Smooth muscle cell (in vitro differentiated cells): ENCODE results near the gene RELN. TPM values are rescaled to one million over a fixed set of nuclear protein-coding genes. Genes with fewer than 3 reads are reported as not detected.

Experiments used
- DNase-seq: peaks from one replicate; lab custom pipeline; 2025; ENCODE audit not compliant: unreplicated experiment; lab: John Stamatoyannopoulos, UW
- H2AFZ ChIP-seq: fragments of 200-600 bp; sonication (generic); 2 replicates; pipeline ENCODE4 v1.6.0; 2016; ENCODE audit warnings: antibody characterized with exemption, low read depth, mild to moderate bottlenecking
- H3F3A ChIP-seq: fragments of 200-600 bp; sonication (generic); 2 replicates; pipeline ENCODE4 v1.6.0; 2017; ENCODE audit warnings: antibody characterized with exemption, low read depth
- H3K27ac ChIP-seq: fragments of 200-600 bp; sonication (generic); 2 replicates; pipeline ENCODE4 v1.5.1; 2016; ENCODE audit warnings: low read depth, mild to moderate bottlenecking
- H3K27me3 ChIP-seq: fragments of 200-600 bp; sonication (generic); 2 replicates; pipeline ENCODE4 v1.6.1; 2016; ENCODE audit warnings: low read depth, mild to moderate bottlenecking
- H3K36me3 ChIP-seq: fragments of 200-600 bp; sonication (generic); 2 replicates; pipeline ENCODE4 v1.5.1; 2016; ENCODE audit warnings: low read depth
- H3K4me1 ChIP-seq: fragments of 200-600 bp; sonication (generic); 2 replicates; pipeline ENCODE4 v1.5.1; 2016; ENCODE audit warnings: low read depth
- H3K4me2 ChIP-seq: fragments of 200-600 bp; sonication (generic); 2 replicates; pipeline ENCODE4 v1.6.0; 2016; ENCODE audit warnings: mild to moderate bottlenecking
- H3K4me3 ChIP-seq: fragments of 200-600 bp; sonication (generic); 2 replicates; pipeline ENCODE4 v1.5.1; 2016; ENCODE audit warnings: mild to moderate bottlenecking
- H3K79me2 ChIP-seq: fragments of 200-600 bp; sonication (generic); 2 replicates; pipeline ENCODE4 v1.6.0; 2016; ENCODE audit warnings: low read depth, mild to moderate bottlenecking
- H3K9ac ChIP-seq: fragments of 200-600 bp; sonication (generic); 2 replicates; pipeline ENCODE4 v1.6.0; 2016; ENCODE audit warnings: low read depth
- H3K9me3 ChIP-seq: fragments of 200-600 bp; sonication (generic); replicated peaks from 2 replicates; pipeline ENCODE4 v1.5.1; 2016; ENCODE audit warnings: low read depth
- H4K20me1 ChIP-seq: fragments of 200-600 bp; sonication (generic); 2 replicates; pipeline ENCODE4 v1.6.0; 2016; ENCODE audit warnings: low read depth
- CTCF ChIP-seq: fragments of 200-600 bp; sonication (generic); IDR thresholded peaks from 2 replicates; pipeline ENCODE4 v1.5.1; 2017; ENCODE audit warnings: borderline replicate concordance, mild to moderate bottlenecking, antibody characterized with exemption; ENCODE audit not compliant: insufficient read depth, poor library complexity, severe bottlenecking
- WGBS: methylation state at CpG from one replicate; pipeline ENCODE4 v1.1.7; 2016; ENCODE audit warnings: low lambda C conversion rate; 5-methylcytosine and 5-hydroxymethylcytosine counted together
- polyA plus RNA-seq: library from polyadenylated mRNA; unstranded; fragments of >200 nt; fragmentation: Nextera tagmentation; extraction: Ambion mirVana; gene quantifications from 2 replicates; pipeline ENCODE4 v1.2.1, GENCODE V29; 2016
- total RNA-seq: library from RNA; depleted of rRNA; stranded (reverse); fragments of >200 nt; gene quantifications from 2 replicates; pipeline ENCODE4 v1.2.3, GENCODE V29; 2014

The RELN gene
- total and polyA plus RNA-seq, 2 experiments from 2014 or later: 0.90 TPM; not detected in 1

- WGBS: 85% methylated on average over 2 of the region's 2 CpGs
- Histone ChIP-seq H3K36me3 (no peaks in the 10 kb centered on the region), H3K9ac (no peak overlapping the region), H3K4me1 (no peaks in the 10 kb centered on the region), H3K4me2 (no peak overlapping the region), H2AFZ (no peak overlapping the region), H3K9me3 (no peaks in the 10 kb centered on the region), H3F3A (no peaks in the 10 kb centered on the region), H4K20me1 (no peaks in the 10 kb centered on the region), H3K79me2 (no peaks in the 10 kb centered on the region), H3K27ac (no peak overlapping the region), H3K4me3 (no peak overlapping the region), H3K27me3 (no peaks in the 10 kb centered on the region)
- DNase-seq: no peak
- TF ChIP-seq CTCF: no peak
These were observed 306.1 kb downstream of the RELN start for GRCh38 chr7:103683348-103683747.

DNA sequence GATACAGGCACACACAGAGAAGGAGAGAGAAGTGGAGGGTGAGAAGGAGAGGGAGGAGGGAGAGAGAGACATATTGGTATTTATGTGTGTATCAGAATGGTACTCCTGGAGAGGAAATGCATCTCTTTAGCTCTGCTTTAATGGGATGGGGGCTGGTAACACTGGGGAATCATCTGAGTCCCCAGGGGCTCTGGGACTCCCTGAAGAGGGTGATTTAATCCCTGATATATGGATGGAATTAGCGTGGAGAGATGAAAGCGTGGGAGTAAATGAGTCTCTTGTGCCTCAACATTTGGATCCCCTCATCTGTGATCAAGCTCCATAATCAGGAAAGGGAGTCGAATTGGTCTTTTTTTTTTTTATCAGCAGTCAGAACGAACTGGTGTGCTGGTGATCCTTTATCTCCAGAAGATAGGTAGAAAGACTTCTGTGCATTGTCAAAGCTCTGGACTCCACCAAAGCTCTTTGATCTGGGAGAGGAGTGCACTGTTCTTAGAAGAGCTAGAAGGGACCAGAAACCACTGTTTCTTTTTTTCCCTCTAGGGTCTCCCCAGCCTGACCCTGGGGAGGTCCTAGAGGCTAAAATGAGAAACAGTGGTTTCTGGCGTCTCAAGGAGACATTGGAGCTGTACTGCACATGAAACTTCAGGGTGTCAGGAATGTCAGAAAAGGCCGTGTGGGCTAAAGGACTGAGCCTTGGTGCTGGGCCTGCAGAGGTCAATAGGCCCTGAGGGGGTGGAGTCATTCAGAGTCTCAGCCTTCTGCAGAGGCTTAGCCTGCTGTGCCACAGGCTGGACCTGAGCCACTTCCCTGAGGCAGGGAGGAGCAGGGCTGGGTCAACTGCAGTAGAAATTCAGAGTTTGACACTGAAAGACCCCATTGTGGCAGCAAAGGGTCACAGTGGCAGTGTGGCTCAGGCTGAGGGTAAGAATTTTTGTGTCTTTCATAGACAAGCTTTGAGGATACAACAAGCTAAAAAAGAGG, 309.0 kb downstream of the RELN start:
- WGBS: 44% methylated on average over 6 of the region's 6 CpGs
- Histone ChIP-seq H3K36me3 (no peaks in the 10 kb centered on the region), H3K9me3 (no peaks in the 10 kb centered on the region), H3K9ac (no peak overlapping the region), H3K4me2 (no peak overlapping the region), H4K20me1 (no peaks in the 10 kb centered on the region), H3K79me2 (no peaks in the 10 kb centered on the region), H3K27ac (no peak overlapping the region), H3K27me3 (no peaks in the 10 kb centered on the region), H3K4me1 (no peaks in the 10 kb centered on the region), H3F3A (no peaks in the 10 kb centered on the region), H3K4me3 (no peak overlapping the region), H2AFZ (peak overlapping the region; percentile 24)
- TF ChIP-seq CTCF: no peak
- DNase-seq: no peak

DNA sequence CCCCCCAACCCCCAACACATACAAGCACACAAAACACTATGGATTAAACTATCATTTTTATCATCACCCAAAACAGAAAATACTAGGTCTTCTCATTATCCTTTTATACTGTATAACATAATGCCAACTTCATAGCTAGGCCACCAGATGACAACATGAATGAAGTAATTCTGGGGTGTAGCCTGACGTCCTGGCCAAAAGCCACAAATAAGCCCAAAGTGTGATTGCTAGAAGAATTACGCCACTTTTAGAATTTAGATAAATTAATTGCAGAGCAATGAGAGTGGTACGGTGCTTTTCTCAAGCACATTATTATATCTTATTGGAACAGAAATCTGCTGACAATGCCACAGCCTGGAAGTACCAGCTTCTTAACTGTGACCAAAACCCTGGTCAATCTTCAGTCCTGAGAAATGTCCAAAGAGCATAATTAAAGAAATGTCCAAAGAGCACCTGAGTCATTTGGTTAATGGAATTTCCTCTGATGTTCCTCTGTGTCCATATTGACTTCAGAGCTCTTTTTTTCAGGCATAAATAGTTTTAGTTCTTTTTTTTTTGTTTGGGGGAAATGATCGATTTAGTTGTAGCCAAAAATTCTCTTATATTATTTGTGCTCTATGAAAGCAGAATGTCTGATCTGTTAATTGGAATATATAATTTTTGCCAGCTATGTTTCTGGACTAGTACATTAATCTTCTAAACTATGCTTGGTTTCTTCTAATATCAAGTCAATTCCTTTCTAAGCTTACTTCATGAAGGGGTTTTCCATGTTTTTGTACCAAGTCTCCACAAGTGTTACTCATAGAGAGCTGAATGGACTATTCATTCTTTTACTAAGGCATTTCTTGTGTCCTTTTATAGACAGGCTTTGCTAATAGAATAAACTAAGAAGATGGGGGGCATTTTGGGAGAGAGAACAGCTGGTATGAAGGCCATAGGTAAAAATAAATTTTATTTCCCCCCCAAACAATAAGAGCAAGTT, 310.0 kb downstream of the RELN start:
- Histone ChIP-seq H3K36me3 (no peaks in the 10 kb centered on the region), H3K4me2 (no peak overlapping the region), H3K79me2 (no peaks in the 10 kb centered on the region), H4K20me1 (no peaks in the 10 kb centered on the region), H3K4me1 (no peaks in the 10 kb centered on the region), H3K9me3 (no peaks in the 10 kb centered on the region), H3K4me3 (no peak overlapping the region), H3K9ac (no peak overlapping the region), H2AFZ (peak overlapping the region; percentile 24), H3F3A (no peaks in the 10 kb centered on the region), H3K27ac (no peak overlapping the region), H3K27me3 (no peaks in the 10 kb centered on the region)
- DNase-seq: no peak
- 93% methylated on average over 4 of the region's 4 CpGs for WGBS
- TF ChIP-seq CTCF: no peak
